Smooth muscle cell (in vitro differentiated cells): ENCODE data around the gene CMAS. TPM values are rescaled to one million over a fixed set of nuclear protein-coding genes. Genes with fewer than 3 reads are reported as not detected.

Experiments
- DNase-seq: peaks from one replicate; lab custom pipeline; 2025; ENCODE audit not compliant: unreplicated experiment; lab: John Stamatoyannopoulos, UW
- H2AFZ ChIP-seq: fragments of 200-600 bp; sonication (generic); 2 replicates; pipeline ENCODE4 v1.6.0; 2016; ENCODE audit warnings: antibody characterized with exemption, low read depth, mild to moderate bottlenecking
- H3F3A ChIP-seq: fragments of 200-600 bp; sonication (generic); 2 replicates; pipeline ENCODE4 v1.6.0; 2017; ENCODE audit warnings: antibody characterized with exemption, low read depth
- H3K27ac ChIP-seq: fragments of 200-600 bp; sonication (generic); 2 replicates; pipeline ENCODE4 v1.5.1; 2016; ENCODE audit warnings: low read depth, mild to moderate bottlenecking
- H3K27me3 ChIP-seq: fragments of 200-600 bp; sonication (generic); 2 replicates; pipeline ENCODE4 v1.6.1; 2016; ENCODE audit warnings: low read depth, mild to moderate bottlenecking
- H3K36me3 ChIP-seq: fragments of 200-600 bp; sonication (generic); 2 replicates; pipeline ENCODE4 v1.5.1; 2016; ENCODE audit warnings: low read depth
- H3K4me1 ChIP-seq: fragments of 200-600 bp; sonication (generic); 2 replicates; pipeline ENCODE4 v1.5.1; 2016; ENCODE audit warnings: low read depth
- H3K4me2 ChIP-seq: fragments of 200-600 bp; sonication (generic); 2 replicates; pipeline ENCODE4 v1.6.0; 2016; ENCODE audit warnings: mild to moderate bottlenecking
- H3K4me3 ChIP-seq: fragments of 200-600 bp; sonication (generic); 2 replicates; pipeline ENCODE4 v1.5.1; 2016; ENCODE audit warnings: mild to moderate bottlenecking
- H3K79me2 ChIP-seq: fragments of 200-600 bp; sonication (generic); 2 replicates; pipeline ENCODE4 v1.6.0; 2016; ENCODE audit warnings: low read depth, mild to moderate bottlenecking
- H3K9ac ChIP-seq: fragments of 200-600 bp; sonication (generic); 2 replicates; pipeline ENCODE4 v1.6.0; 2016; ENCODE audit warnings: low read depth
- H3K9me3 ChIP-seq: fragments of 200-600 bp; sonication (generic); replicated peaks from 2 replicates; pipeline ENCODE4 v1.5.1; 2016; ENCODE audit warnings: low read depth
- H4K20me1 ChIP-seq: fragments of 200-600 bp; sonication (generic); 2 replicates; pipeline ENCODE4 v1.6.0; 2016; ENCODE audit warnings: low read depth
- WGBS: methylation state at CpG from one replicate; pipeline ENCODE4 v1.1.7; 2016; ENCODE audit warnings: low lambda C conversion rate; 5-methylcytosine and 5-hydroxymethylcytosine counted together
- polyA plus RNA-seq: library from polyadenylated mRNA; unstranded; fragments of >200 nt; fragmentation: Nextera tagmentation; extraction: Ambion mirVana; gene quantifications from 2 replicates; pipeline ENCODE4 v1.2.1, GENCODE V29; 2016
- total RNA-seq: library from RNA; depleted of rRNA; stranded (reverse); fragments of >200 nt; gene quantifications from 2 replicates; pipeline ENCODE4 v1.2.3, GENCODE V29; 2014
- TF ChIP-seq, protein P1 (sequence below): fragments of 200-600 bp; sonication (generic); IDR thresholded peaks from 2 replicates; pipeline ENCODE4 v1.5.1; 2017; ENCODE audit warnings: borderline replicate concordance, mild to moderate bottlenecking, antibody characterized with exemption; ENCODE audit not compliant: insufficient read depth, poor library complexity, severe bottlenecking

CMAS gene
- total and polyA plus RNA-seq, 2 experiments from 2014 or later = 33.8 to 48.9 TPM

DNA sequence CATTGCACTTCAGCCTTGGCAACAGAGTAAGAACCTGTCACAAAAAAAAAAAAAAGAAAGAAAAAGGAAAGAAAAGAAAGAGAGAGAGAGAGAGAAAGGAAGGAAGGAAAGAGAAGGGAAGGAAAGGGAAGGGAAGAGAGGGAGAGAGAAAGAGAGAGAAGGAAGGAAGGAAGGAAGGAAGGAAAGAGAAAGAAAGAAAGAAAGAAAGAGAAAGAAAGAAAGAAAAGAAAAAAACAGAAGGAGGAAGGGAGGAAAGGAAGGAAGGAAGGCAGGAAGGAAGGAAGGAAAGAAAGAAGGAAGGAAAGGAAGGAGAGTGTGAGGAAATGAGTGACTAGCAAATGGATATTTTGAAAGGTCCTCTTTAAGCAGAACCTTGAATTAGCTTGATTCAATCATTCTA is 13.3 kb upstream of the CMAS start:
- no peaks in the 10 kb centered on the region for H3K79me2 ChIP-seq
- H3K4me1 ChIP-seq = no peaks in the 10 kb centered on the region
- no peak for DNase-seq
- H3K27ac ChIP-seq = no peak overlapping the region
- no peak overlapping the region for H2AFZ ChIP-seq
- no peak overlapping the region for H3K4me2 ChIP-seq
- no peak overlapping the region for H3K9ac ChIP-seq
- no peaks in the 10 kb centered on the region for H4K20me1 ChIP-seq
- H3K27me3 ChIP-seq = no peaks in the 10 kb centered on the region
- no peak overlapping the region for H3K4me3 ChIP-seq
- H3K36me3 ChIP-seq = no peaks in the 10 kb centered on the region
- TF ChIP-seq, protein P1, sequence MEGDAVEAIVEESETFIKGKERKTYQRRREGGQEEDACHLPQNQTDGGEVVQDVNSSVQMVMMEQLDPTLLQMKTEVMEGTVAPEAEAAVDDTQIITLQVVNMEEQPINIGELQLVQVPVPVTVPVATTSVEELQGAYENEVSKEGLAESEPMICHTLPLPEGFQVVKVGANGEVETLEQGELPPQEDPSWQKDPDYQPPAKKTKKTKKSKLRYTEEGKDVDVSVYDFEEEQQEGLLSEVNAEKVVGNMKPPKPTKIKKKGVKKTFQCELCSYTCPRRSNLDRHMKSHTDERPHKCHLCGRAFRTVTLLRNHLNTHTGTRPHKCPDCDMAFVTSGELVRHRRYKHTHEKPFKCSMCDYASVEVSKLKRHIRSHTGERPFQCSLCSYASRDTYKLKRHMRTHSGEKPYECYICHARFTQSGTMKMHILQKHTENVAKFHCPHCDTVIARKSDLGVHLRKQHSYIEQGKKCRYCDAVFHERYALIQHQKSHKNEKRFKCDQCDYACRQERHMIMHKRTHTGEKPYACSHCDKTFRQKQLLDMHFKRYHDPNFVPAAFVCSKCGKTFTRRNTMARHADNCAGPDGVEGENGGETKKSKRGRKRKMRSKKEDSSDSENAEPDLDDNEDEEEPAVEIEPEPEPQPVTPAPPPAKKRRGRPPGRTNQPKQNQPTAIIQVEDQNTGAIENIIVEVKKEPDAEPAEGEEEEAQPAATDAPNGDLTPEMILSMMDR = no peak
- no peaks in the 10 kb centered on the region for H3F3A ChIP-seq
- no peaks in the 10 kb centered on the region for H3K9me3 ChIP-seq

DNA sequence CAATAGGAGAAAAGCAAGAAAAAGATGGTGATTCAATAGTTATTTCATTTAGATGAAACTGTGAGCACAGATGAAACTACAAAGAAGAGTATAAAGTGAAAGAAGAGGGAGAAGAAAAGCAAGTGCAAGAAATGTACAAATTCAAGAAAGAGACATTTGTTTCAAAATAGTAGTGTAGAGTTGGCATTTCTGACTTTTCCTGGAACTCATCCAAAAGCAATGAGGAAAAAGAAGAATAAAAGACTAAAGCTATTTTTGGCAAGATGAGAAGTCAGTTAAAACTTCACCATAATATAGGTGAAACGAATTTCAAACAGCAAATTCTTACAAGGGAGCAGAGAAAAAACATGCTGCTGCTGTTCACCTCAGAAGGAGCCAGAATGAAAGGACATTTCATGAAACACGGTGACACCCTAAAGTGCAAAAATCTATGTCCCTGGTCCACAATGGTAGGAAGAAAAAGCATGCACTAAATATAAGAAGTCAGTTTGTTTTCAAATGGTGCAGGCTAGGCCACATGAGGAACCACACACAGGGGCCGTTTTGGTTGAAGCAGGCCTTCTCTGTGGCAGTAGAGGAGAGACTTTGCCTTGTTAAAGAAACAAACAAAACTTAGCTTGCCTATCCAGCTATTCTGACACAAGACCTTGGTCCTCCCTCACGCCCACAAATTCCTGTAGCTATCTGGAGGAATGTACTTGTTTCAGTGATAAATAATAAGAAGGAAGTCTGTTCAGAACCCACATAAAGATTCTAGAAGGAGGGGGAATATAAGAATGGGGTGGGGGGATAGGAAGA is 11.1 kb upstream of the CMAS start:
- no peak overlapping the region for H3K4me2 ChIP-seq
- no peaks in the 10 kb centered on the region for H3K36me3 ChIP-seq
- no peaks in the 10 kb centered on the region for H3K79me2 ChIP-seq
- H3K27me3 ChIP-seq = no peaks in the 10 kb centered on the region
- peak overlapping the region; percentile 65 for H2AFZ ChIP-seq
- TF ChIP-seq, protein P1 = no peak
- no peak overlapping the region for H3K4me3 ChIP-seq
- H3K4me1 ChIP-seq = no peaks in the 10 kb centered on the region
- no peaks in the 10 kb centered on the region for H3F3A ChIP-seq
- H3K9me3 ChIP-seq = no peaks in the 10 kb centered on the region
- H3K27ac ChIP-seq = no peak overlapping the region
- H3K9ac ChIP-seq = no peak overlapping the region
- H4K20me1 ChIP-seq = no peaks in the 10 kb centered on the region
- DNase-seq = no peak
- WGBS = 66% methylated on average over 4 of the region's 4 CpGs

DNA sequence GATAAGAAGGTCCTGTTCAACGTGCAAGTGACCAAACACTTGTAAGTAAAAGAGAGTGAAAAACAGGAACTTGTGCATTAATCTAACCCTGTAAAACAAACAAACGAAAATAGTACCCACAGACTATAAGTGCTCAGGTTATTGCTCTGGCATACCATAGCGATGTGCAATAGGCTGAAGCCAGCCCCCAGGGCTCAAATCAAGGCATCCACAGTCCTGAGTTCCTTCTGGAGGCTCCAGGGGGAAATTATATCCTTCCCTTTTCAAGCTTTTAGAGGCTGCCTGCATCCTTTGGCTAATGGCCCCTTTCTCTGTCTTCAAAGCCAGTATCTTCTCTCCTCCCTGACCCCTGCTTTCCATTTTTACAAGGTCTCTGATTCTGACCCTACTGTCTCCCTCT is 8.1 kb upstream of the CMAS start:
- no peak for DNase-seq
- Histone ChIP-seq H3K27ac (no peak overlapping the region), H3K9ac (no peak overlapping the region), H3K27me3 (no peaks in the 10 kb centered on the region), H3F3A (no peaks in the 10 kb centered on the region), H3K4me3 (no peak overlapping the region), H3K9me3 (no peaks in the 10 kb centered on the region), H3K4me2 (no peak overlapping the region), H3K79me2 (no peaks in the 10 kb centered on the region), H2AFZ (no peak overlapping the region), H3K4me1 (no peaks in the 10 kb centered on the region), H4K20me1 (no peaks in the 10 kb centered on the region), H3K36me3 (no peaks in the 10 kb centered on the region)
- WGBS = 71% methylated on average over 3 of the region's 3 CpGs
- TF ChIP-seq, protein P1 = no peak

DNA sequence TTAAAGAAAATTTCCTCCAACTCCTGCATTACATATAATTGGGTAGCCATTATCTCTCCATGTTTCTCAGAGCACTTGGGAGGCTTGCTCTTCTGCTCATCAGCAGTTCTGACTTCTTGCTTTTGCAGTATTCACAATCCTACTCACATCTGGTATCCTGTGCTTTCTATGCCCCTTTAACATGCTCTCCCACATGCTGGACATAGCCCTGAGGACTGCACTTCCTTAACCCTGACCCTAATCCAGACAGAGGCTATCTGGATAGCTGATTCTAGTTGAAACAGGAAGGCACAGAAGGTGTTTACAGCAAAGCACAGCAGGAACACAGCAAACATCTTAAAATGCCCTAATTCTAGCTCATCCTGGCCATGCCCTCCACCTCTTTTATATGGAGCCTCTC is 7.3 kb upstream of the CMAS start:
- no peaks in the 10 kb centered on the region for H3K4me1 ChIP-seq
- TF ChIP-seq, protein P1 = no peak
- H3K4me2 ChIP-seq = no peak overlapping the region
- H3K79me2 ChIP-seq = no peaks in the 10 kb centered on the region
- H3K4me3 ChIP-seq = no peak overlapping the region
- no peaks in the 10 kb centered on the region for H3K27me3 ChIP-seq
- no peak overlapping the region for H2AFZ ChIP-seq
- H3K9me3 ChIP-seq = no peaks in the 10 kb centered on the region
- no peaks in the 10 kb centered on the region for H3F3A ChIP-seq
- DNase-seq = no peak
- no peak overlapping the region for H3K9ac ChIP-seq
- no peaks in the 10 kb centered on the region for H4K20me1 ChIP-seq
- H3K27ac ChIP-seq = no peak overlapping the region
- no peaks in the 10 kb centered on the region for H3K36me3 ChIP-seq
